ENCODE data around the gene PLD1. TPM values are rescaled to one million over a fixed set of nuclear protein-coding genes. Genes with fewer than 3 reads are reported as not detected.
"Not testable (repeated sequence)": the region's sequence is repeated elsewhere in the genome, so short reads cannot be mapped to it uniquely, and the experiment has no call there.

PLD1 gene
- polyA plus RNA-seq, 1 donor: 87.6 TPM

DNA sequence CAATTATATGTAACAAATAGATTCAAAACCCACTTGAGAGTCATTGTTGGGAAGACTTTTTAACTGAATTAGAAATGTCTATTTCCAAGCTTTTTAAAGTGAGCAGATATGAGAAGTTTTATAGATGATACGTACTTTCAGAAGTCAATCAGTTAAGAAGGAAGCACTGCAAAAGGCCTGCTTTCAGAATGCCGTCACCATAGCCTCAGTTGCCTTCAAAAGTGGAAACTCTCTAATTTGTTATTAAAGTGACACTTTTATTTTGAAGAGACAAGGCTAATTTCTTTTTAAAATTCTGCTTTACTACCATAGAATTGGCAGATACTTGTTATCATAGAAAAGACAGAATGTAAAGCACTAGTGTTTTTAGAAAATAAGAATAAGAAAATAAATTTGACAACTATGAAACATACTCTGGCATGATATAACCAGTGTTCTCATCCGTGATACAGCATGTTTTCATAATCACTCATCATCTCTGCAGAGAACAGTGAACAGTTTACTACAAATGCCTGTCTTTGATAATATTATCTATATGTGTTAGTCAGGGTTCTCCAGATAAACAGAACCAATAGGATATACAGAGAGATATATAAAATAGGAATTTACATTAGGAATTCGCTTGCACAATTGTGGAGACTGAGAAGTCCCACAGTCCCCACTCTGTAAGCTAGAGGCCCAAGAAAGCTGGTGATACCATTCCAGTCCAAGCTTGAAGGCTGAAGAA is 7.0 kb upstream of the PLD1 start:
- no peaks in the 10 kb centered on the region for H3K36me3 ChIP-seq (ENCODE audit: control insufficient read depth, insufficient read depth, low read length)
- no peak overlapping the region for H3K4me3 ChIP-seq (ENCODE audit: low read length)
- 100% methylated on average over 2 of the region's 4 CpGs for WGBS (ENCODE audit: insufficient coverage, low lambda C conversion rate)

DNA sequence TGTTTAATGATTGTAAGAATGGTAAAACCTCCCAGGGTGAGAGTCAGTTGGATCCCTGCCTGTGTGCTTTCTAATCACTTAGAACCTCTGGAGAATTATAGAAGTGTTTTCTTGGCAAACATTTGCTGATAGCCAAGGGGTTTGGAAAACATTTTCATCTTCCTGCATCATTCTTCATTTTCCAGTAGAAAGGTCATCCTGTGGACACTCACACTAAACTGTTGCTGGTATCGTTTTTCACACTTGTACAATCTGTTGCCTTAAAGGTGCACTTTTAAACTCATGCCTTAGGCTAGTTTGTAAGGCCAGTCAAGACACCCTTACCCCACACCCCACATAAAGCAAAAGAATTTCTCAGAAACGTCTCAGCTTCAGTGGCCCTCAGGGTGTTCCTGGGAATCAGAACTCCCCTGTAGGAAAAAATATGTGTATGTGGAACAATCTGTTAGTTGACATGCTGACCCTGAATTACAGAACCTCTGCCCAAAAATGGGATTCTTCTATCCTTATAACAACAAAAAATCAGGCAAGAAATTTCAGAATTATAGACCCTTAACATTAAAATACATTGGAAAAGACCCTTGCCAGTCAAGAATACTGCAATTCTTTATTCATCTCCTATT is 5.8 kb upstream of the PLD1 start:
- no peaks in the 10 kb centered on the region for H3K27me3 ChIP-seq (ENCODE audit: control insufficient read depth, insufficient read depth, low read length)
- H3K9me3 ChIP-seq (ENCODE audit: control insufficient read depth, low read depth, low read length): no peaks in the 10 kb centered on the region
- H3K36me3 ChIP-seq (ENCODE audit: control insufficient read depth, insufficient read depth, low read length): no peaks in the 10 kb centered on the region
- no peak for DNase-seq
- WGBS (ENCODE audit: insufficient coverage, low lambda C conversion rate): 60% methylated on average over 1 of the region's 2 CpGs
- no peak overlapping the region for H3K4me3 ChIP-seq (ENCODE audit: low read length)
- peaks cover 3% of the 10 kb centered on the region for H3K4me1 ChIP-seq (ENCODE audit: control insufficient read depth, insufficient read depth, low read length)
- no peak overlapping the region for H3K27ac ChIP-seq (ENCODE audit: low read length)

More for the DNA sequence above, 7.0 kb upstream of the PLD1 start:
- Histone ChIP-seq H3K27ac (ENCODE audit: low read length) (no peak overlapping the region), H3K9me3 (ENCODE audit: control insufficient read depth, low read depth, low read length) (no peaks in the 10 kb centered on the region), H3K4me1 (ENCODE audit: control insufficient read depth, insufficient read depth, low read length) (peaks cover 3% of the 10 kb centered on the region), H3K27me3 (ENCODE audit: control insufficient read depth, insufficient read depth, low read length) (no peaks in the 10 kb centered on the region)
- DNase-seq: no peak

DNA sequence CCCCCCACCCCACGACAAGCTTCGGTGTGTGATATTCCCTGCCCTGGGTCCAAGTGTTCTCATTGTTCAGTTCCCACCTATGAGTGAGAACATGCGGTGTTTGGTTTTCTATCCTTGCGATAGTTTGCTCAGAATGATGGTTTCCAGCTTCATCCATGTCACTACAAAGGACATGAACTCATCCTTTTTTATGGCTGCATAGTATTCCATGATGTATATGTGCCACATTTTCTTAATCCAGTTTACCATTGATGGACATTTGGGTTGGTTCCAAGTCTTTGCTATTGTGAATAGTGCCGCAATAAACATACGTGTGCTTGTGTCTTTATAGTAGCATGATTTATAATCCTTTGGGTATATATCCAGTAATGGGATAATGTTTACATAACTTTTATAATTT is 4.4 kb upstream of the PLD1 start:
- H3K27ac ChIP-seq (ENCODE audit: low read length); H3K4me1 ChIP-seq (ENCODE audit: control insufficient read depth, insufficient read depth, low read length); H3K9me3 ChIP-seq (ENCODE audit: control insufficient read depth, low read depth, low read length); H3K4me3 ChIP-seq (ENCODE audit: low read length); DNase-seq; H3K27me3 ChIP-seq (ENCODE audit: control insufficient read depth, insufficient read depth, low read length); H3K36me3 ChIP-seq (ENCODE audit: control insufficient read depth, insufficient read depth, low read length): not testable (repeated sequence)
- 94% methylated on average over 2 of the region's 6 CpGs for WGBS (ENCODE audit: insufficient coverage, low lambda C conversion rate)

DNA sequence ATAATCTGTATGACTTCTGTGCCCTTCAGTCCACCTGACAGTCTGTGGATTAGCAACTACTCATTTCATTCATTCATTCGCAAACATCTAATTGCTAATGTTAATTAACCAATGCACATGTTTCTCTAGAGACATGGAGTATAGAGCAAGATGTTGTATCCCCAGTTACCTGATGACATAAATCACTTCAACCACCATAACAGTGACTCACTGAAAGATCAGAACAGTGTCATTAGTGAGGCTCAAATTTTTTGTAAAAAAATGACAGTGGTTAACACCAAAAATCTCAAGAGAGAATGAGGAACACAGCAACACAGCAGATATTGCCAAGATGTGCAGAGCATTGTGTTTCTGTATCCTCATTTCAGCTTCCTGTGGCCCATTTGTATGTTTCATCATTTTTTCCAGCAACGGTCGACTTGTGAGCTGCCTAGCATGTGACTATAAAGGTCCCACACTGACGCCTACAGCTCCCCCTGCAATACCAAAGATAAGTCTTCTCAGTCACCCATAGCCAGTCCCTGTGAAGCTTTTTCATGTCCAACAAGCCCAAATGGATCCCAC is 3.7 kb upstream of the PLD1 start:
- no peak overlapping the region for H3K27ac ChIP-seq (ENCODE audit: low read length)
- H3K4me3 ChIP-seq (ENCODE audit: low read length): no peak overlapping the region
- no CpG with 5 or more reads among the region's 4 CpGs for WGBS (ENCODE audit: insufficient coverage, low lambda C conversion rate)
- no peaks in the 10 kb centered on the region for H3K36me3 ChIP-seq (ENCODE audit: control insufficient read depth, insufficient read depth, low read length)
- no peak for DNase-seq
- H3K4me1 ChIP-seq (ENCODE audit: control insufficient read depth, insufficient read depth, low read length): peaks cover 7% of the 10 kb centered on the region
- H3K27me3 ChIP-seq (ENCODE audit: control insufficient read depth, insufficient read depth, low read length): no peaks in the 10 kb centered on the region
- peaks cover 5% of the 10 kb centered on the region for H3K9me3 ChIP-seq (ENCODE audit: control insufficient read depth, low read depth, low read length)

DNA sequence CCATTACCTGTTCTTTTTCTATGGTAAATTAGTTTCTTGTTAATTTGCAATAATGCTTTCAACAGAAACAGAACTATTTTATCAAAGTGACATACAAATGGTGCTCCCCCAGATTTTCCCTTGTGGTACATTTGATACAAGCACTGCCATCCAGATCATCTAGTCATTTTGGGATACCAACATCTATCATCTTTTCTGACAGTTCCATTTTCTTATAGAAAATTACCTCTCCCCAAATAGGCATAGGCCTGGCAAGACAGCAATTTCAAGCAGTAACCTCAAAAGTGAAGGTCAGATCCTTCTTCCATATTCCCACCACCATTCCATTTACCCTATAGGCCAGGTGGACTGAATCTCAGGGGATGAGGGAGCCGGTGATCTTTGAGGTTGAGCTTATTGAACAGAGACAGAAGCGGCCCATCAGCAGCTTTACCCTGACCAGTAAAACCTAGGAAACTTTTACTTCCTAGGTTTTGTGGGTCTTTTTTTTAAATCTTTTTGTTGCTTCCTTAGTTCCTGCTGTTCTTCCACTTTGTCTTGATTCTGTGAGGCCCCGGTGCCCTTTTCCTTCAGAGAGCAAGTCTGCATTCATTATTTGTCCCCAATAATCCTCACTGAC is 3.1 kb upstream of the PLD1 start:
- no CpG with 5 or more reads among the region's 3 CpGs for WGBS (ENCODE audit: insufficient coverage, low lambda C conversion rate)
- H3K4me1 ChIP-seq (ENCODE audit: control insufficient read depth, insufficient read depth, low read length): peaks cover 7% of the 10 kb centered on the region
- H3K27ac ChIP-seq (ENCODE audit: low read length): no peak overlapping the region
- H3K27me3 ChIP-seq (ENCODE audit: control insufficient read depth, insufficient read depth, low read length): no peaks in the 10 kb centered on the region
- no peak overlapping the region for H3K4me3 ChIP-seq (ENCODE audit: low read length)
- H3K9me3 ChIP-seq (ENCODE audit: control insufficient read depth, low read depth, low read length): peaks cover 5% of the 10 kb centered on the region
- H3K36me3 ChIP-seq (ENCODE audit: control insufficient read depth, insufficient read depth, low read length): no peaks in the 10 kb centered on the region
- no peak for DNase-seq

DNA sequence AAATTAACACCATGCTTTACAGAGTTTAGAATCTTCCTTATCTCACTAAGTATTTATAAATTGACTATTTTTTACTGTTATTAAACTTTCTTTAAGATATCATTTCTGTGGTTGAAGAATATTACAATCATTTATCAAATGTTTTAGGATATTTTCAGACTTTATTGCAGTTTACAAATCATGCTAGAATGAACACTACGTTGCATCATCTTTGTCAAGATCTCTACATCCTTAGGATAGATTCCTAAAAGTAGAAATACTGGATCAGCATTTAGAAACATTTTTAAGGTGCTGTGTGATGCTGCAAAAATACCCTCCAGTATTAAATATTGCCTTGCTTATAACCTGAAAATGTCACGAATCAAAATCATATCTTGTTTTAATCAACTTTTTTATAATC is 2.5 kb upstream of the PLD1 start:
- H3K27ac ChIP-seq (ENCODE audit: low read length): no peak overlapping the region
- H3K36me3 ChIP-seq (ENCODE audit: control insufficient read depth, insufficient read depth, low read length): no peaks in the 10 kb centered on the region

DNA sequence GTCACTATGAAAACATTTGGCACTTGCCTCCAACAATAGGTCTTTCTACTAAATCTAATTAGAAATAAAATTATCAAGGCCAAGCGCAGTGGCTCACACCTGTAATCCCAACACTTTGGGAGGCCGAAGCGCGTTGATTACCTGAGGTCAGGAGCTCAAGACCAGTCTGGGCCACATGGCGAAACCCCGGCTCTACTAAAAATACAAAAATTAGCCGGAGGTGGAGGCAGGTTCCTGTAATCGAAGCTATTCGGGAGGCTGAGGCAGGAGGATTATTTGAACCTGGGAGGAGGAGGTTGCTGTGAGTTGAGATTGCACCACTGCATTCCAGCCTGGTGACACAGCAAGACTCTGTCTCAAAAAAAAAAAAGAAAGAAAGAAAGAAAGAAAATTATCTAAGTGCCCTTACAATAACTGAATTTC is 1.6 kb upstream of the PLD1 start:
- Histone ChIP-seq H3K4me1 (ENCODE audit: control insufficient read depth, insufficient read depth, low read length) (peaks cover 7% of the 10 kb centered on the region), H3K4me3 (ENCODE audit: low read length) (no peak overlapping the region), H3K27ac (ENCODE audit: low read length) (no peak overlapping the region), H3K36me3 (ENCODE audit: control insufficient read depth, insufficient read depth, low read length) (no peaks in the 10 kb centered on the region), H3K9me3 (ENCODE audit: control insufficient read depth, low read depth, low read length) (peaks cover 5% of the 10 kb centered on the region), H3K27me3 (ENCODE audit: control insufficient read depth, insufficient read depth, low read length) (no peaks in the 10 kb centered on the region)
- no CpG with 5 or more reads among the region's 9 CpGs for WGBS (ENCODE audit: insufficient coverage, low lambda C conversion rate)
- no peak for DNase-seq

More for the DNA sequence above, 2.5 kb upstream of the PLD1 start:
- H3K9me3 ChIP-seq (ENCODE audit: control insufficient read depth, low read depth, low read length): peaks cover 5% of the 10 kb centered on the region
- no peaks in the 10 kb centered on the region for H3K27me3 ChIP-seq (ENCODE audit: control insufficient read depth, insufficient read depth, low read length)
- peaks cover 7% of the 10 kb centered on the region for H3K4me1 ChIP-seq (ENCODE audit: control insufficient read depth, insufficient read depth, low read length)
- 100% methylated on average over 1 of the region's 2 CpGs for WGBS (ENCODE audit: insufficient coverage, low lambda C conversion rate)
- DNase-seq: no peak
- H3K4me3 ChIP-seq (ENCODE audit: low read length): no peak overlapping the region

DNA sequence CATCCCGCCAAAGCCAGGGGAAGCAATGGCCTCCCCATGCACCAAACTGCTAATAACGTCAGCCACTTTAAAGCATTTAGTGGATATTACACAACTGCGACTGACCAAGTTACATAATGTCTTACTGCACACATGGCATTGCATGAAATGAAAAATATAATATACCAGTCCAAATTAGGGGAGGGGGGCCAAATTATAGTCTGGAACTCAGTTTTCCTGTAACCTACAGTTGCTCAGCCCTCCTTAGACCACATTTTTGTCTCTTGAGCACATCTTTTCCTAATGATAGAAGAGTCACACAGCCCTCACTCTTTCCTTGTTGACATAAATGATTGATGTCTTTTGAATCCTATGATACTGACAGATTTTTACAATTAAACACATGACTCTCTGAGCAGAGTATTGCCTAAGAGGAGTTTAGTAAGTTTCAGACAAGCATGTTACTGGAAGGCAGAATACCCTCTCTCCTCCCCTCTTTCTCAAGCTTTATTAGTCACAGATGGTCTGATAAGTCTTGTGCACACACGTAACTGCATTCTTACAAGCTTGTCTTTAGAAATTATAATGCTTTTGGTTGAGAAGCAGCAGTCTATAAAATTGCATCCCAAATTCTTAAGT is 1.1 kb upstream of the PLD1 start:
- Histone ChIP-seq H3K27me3 (ENCODE audit: control insufficient read depth, insufficient read depth, low read length) (no peaks in the 10 kb centered on the region), H3K4me1 (ENCODE audit: control insufficient read depth, insufficient read depth, low read length) (peaks cover 7% of the 10 kb centered on the region), H3K4me3 (ENCODE audit: low read length) (no peak overlapping the region), H3K36me3 (ENCODE audit: control insufficient read depth, insufficient read depth, low read length) (no peaks in the 10 kb centered on the region), H3K9me3 (ENCODE audit: control insufficient read depth, low read depth, low read length) (peaks cover 5% of the 10 kb centered on the region), H3K27ac (ENCODE audit: low read length) (no peak overlapping the region)
- no CpG with 5 or more reads among the region's 4 CpGs for WGBS (ENCODE audit: insufficient coverage, low lambda C conversion rate)
- peak in 1 of 2 donors; percentile 50 for DNase-seq

DNA sequence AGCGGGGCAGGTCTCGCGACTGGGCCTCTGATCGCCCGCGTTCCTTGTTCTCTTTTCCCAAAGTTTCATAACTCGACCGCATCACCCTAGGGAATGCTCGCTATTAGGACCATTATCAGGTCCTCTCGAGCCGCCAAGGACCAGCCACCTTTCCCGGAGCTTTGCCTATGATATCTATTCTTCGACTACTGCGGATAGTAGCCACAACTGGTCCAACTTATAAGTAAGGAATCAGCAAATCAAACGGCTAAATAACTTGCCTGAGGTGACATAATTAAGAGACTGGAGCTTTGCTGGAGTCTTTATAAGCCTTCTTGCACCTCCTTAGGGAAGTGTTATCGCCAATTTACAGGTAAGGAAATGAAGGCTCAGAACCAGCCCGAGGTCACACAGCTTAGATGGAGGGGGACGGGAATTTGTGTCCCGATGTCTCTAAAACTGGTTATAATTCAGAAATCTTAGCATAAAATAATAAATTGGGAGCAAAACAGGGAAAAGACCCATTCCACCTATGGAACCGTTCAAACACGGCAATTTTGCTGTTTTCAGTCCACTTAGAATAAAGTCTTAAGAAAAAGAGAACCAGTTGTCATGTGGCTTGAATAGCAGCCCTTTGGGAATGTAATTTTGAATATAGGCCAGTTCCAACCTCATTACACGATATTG is 479 bp upstream of the PLD1 start:
- Histone ChIP-seq H3K9me3 (ENCODE audit: control insufficient read depth, low read depth, low read length) (peaks cover 5% of the 10 kb centered on the region), H3K4me3 (ENCODE audit: low read length) (peak overlapping the region; percentile 89), H3K27ac (ENCODE audit: low read length) (peak overlapping the region; percentile 94), H3K4me1 (ENCODE audit: control insufficient read depth, insufficient read depth, low read length) (peaks cover 7% of the 10 kb centered on the region), H3K27me3 (ENCODE audit: control insufficient read depth, insufficient read depth, low read length) (no peaks in the 10 kb centered on the region), H3K36me3 (ENCODE audit: control insufficient read depth, insufficient read depth, low read length) (no peaks in the 10 kb centered on the region)
- no peak for DNase-seq
- WGBS (ENCODE audit: insufficient coverage, low lambda C conversion rate): 59% methylated on average over 3 of the region's 22 CpGs

DNA sequence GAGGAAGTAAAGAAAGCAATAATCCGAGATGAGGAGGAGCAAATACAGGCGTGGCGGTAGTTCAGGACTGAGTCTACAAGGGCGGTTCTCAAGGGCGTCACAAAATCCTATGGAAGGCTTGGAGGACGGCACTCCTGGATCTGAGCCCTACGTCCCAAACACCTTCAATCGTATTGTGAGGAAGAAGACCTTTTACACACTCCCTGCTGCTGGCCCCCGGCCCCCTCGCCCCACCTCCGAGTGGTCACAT is 747 bp downstream of the PLD1 start:
- H3K9me3 ChIP-seq (ENCODE audit: control insufficient read depth, low read depth, low read length): peaks cover 5% of the 10 kb centered on the region
- peaks cover 7% of the 10 kb centered on the region for H3K4me1 ChIP-seq (ENCODE audit: control insufficient read depth, insufficient read depth, low read length)
- WGBS (ENCODE audit: insufficient coverage, low lambda C conversion rate): no CpG with 5 or more reads among the region's 11 CpGs
- peak in 1 of 2 donors; percentile 81 for DNase-seq
- H3K36me3 ChIP-seq (ENCODE audit: control insufficient read depth, insufficient read depth, low read length): no peaks in the 10 kb centered on the region
- peak overlapping the region; percentile 89 for H3K4me3 ChIP-seq (ENCODE audit: low read length)
- no peaks in the 10 kb centered on the region for H3K27me3 ChIP-seq (ENCODE audit: control insufficient read depth, insufficient read depth, low read length)
- peak overlapping the region; percentile 94 for H3K27ac ChIP-seq (ENCODE audit: low read length)

Measured in large intestine (tissue), 3 donors.